ENCODE measurements around the gene VASN.

Gene VASN

GRCh38 chr16:4372578-4373355 lies 1.1 kb downstream of the VASN start:
- DNase-seq (ENCODE audit: low read depth, low spot score), result no peak

GRCh38 chr16:4373356-4373908 lies 1.8 kb downstream of the VASN start:
- no peak for DNase-seq (ENCODE audit: low read depth, low spot score)

DNA sequence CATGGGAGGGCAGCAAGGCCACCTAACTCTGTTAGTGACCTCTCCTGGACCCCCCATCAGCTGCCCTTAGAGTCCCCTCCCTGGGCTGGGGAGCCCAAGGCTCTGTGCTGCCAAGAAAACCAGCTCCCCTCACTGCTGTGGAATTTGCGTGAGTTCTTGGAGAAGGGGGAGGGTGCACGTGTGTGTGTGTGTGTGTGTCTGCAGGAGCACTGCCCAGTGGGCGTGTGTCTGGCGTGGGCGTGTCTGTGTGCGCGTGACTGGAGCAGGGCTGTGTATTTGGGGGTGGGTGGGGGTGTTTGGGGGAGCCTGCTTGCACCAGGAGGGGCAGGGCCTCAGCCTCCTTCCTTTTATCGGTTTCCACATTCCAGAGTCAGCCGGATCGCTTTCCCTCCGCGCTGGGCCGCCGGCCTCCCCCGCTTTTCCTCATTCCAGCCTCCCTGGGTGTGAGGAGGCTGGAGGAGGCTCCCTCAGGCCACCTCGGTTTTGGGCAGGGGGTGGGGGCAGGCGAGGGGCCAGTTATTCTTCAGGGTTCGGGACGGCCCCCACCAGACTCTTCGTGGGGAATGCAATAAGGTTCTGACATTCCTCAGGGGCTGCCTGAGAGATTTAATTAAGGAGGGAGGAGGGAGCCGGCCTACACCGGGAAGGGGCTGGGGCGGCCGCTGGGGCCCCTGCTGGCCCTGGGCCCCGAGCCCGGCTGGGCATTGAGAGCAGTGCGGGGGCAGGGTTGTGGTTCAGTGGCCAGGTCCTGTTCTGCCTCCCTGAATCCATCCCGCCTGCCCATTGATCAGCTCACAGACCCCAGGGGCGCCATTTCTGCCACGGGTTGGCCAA lies 2.5 kb downstream of the VASN start:
- no peak for DNase-seq (ENCODE audit: low read depth, low spot score)

- DNase-seq (ENCODE audit: low read depth, low spot score), result no peak
Observed at GRCh38 chr16:4375717-4376116, 4.1 kb downstream of the VASN start.

DNA sequence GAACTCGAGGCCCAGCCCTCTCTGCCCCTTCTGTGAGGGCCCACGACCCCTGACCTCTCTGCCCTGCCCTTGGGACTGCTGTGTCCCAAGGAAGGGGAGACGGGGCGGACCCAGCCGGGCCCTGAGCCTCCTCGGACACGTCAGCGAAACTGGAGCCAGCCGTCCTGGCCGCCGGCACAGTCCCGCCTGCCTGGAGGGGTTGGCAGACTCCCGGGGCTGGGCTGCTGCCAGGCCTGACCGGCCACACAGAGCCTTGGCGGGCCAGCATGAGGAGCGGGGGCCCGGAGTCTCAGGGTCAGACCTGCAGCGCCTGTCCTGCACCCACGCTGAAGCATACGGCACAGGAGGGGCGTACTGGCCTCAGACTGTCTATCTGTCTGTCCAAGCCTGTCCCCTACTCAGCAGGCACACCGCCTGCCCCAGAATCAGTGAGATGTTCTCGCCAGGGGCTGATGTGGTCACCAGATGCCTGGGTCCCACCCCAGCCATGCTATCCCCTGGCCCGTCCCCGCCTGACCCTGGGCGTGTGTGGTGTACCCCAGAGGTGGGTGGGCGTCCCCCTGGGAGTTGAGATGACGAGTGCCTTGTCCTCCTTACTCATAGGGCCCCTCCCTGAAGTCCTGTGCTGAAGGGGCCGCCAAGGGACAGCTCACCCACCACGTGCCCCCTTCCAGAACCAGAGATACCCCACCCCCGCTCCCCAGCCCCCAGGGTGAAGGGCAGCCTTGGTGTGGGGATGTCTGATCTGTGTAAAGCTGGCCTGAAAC lies 4.7 kb downstream of the VASN start:
- DNase-seq (ENCODE audit: low read depth, low spot score), result no peak

GRCh38 chr16:4376893-4377572 lies 5.4 kb downstream of the VASN start:
- no peak for DNase-seq (ENCODE audit: low read depth, low spot score)

DNA sequence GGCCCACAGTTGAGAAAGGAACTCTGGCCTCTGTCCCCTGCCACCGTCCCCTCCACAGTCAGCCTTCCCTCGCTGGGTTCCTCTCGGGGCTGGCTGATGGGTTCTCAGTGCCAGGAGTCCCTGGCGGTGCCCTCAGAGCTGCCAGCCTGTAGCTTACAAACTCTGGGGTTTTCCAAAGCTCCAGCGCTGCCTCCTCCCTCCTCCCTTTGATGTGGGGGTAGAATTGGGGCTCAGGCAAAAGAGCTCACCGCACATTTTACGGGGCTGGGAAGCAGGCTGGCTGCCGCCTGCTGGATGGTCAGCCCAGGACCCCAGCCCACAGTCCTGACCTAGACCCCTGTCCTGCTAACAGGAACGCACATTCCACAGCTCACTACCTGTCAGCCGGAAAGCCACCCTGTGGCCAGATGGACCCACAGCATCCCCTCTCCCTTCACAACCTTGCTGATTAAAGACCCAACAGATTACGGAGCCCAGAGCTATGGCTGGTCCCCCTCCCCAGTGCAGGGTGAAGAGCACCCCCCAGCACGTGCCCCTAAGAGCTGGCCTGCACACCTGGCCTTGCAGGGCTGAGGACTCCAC lies 6.0 kb downstream of the VASN start:
- no peak for DNase-seq (ENCODE audit: low read depth, low spot score)

DNA sequence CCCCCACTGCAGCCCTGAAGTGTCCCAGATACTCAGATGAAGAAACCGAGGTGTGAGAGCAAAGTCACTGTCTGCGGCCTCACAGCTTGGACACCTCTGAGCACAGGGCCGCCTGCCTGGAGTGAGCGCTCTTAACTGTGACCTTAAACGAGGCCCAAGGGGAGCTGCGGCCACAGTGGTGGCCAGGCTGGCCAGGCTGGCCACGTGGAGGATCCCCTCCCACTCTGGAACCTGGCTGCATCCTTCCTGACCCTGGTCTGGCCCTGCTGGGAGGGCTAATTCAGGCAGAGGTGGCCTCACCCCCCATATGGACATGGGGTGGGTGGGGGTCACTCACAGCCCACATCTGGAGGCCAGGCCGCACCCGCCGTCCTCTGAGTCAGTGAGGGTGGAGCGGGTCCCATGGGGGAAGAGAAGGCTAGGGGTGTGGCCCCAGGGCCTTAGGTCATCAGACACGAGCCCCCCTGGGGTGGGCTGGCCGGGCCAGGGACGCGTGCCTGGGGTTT lies 6.6 kb downstream of the VASN start:
- DNase-seq (ENCODE audit: low read depth, low spot score), result no peak

DNA sequence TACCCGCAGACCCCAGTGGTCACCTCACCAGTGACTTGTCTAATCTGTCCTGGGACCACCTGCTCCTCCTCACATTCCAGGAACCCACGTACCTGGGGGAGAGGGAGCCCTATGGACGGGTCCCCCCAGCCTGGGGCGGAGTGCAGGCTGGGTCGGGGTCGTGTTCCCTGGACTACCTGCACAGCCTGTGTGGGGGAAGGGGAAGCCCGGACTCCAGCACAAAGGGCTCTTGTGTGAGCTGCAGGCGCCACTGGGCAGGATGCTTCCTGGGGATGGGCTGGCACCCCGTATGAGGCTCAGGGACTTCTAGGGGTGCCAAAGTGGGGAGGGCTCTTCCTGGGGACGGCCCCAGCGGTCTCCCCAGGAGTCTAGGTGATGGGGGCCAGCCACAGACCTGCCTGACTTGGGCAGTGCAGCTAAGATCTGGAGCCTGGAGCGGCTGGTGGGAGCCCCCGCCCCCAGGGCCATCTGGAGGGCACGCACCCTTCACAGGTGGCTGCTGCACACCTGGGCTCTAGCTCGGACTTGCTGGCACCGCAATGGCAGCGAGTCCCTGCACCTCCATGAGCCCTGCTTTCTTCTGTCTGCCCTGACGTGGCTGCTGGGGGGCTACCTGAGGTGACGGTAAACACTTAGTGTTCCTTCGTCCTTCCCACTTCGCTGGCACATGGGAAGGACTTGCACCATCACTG lies 7.5 kb downstream of the VASN start:
- DNase-seq (ENCODE audit: low read depth, low spot score), result no peak

- DNase-seq (ENCODE audit: low read depth, low spot score), result no peak
Observed at GRCh38 chr16:4380119-4381063, 8.7 kb downstream of the VASN start.

DNA sequence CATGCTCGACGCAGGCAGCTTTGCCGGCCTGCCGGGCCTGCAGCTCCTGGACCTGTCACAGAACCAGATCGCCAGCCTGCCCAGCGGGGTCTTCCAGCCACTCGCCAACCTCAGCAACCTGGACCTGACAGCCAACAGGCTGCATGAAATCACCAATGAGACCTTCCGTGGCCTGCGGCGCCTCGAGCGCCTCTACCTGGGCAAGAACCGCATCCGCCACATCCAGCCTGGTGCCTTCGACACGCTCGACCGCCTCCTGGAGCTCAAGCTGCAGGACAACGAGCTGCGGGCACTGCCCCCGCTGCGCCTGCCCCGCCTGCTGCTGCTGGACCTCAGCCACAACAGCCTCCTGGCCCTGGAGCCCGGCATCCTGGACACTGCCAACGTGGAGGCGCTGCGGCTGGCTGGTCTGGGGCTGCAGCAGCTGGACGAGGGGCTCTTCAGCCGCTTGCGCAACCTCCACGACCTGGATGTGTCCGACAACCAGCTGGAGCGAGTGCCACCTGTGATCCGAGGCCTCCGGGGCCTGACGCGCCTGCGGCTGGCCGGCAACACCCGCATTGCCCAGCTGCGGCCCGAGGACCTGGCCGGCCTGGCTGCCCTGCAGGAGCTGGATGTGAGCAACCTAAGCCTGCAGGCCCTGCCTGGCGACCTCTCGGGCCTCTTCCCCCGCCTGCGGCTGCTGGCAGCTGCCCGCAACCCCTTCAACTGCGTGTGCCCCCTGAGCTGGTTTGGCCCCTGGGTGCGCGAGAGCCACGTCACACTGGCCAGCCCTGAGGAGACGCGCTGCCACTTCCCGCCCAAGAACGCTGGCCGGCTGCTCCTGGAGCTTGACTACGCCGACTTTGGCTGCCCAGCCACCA lies 9.7 kb downstream of the VASN start:
- no peak for DNase-seq (ENCODE audit: low read depth, low spot score)

DNA sequence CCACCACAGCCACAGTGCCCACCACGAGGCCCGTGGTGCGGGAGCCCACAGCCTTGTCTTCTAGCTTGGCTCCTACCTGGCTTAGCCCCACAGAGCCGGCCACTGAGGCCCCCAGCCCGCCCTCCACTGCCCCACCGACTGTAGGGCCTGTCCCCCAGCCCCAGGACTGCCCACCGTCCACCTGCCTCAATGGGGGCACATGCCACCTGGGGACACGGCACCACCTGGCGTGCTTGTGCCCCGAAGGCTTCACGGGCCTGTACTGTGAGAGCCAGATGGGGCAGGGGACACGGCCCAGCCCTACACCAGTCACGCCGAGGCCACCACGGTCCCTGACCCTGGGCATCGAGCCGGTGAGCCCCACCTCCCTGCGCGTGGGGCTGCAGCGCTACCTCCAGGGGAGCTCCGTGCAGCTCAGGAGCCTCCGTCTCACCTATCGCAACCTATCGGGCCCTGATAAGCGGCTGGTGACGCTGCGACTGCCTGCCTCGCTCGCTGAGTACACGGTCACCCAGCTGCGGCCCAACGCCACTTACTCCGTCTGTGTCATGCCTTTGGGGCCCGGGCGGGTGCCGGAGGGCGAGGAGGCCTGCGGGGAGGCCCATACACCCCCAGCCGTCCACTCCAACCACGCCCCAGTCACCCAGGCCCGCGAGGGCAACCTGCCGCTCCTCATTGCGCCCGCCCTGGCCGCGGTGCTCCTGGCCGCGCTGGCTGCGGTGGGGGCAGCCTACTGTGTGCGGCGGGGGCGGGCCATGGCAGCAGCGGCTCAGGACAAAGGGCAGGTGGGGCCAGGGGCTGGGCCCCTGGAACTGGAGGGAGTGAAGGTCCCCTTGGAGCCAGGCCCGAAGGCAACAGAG lies 10.5 kb downstream of the VASN start:
- DNase-seq (ENCODE audit: low read depth, low spot score), result no peak

- DNase-seq (ENCODE audit: low read depth, low spot score), result no peak
Observed at GRCh38 chr16:4382795-4383357, 11.2 kb downstream of the VASN start.

DNA sequence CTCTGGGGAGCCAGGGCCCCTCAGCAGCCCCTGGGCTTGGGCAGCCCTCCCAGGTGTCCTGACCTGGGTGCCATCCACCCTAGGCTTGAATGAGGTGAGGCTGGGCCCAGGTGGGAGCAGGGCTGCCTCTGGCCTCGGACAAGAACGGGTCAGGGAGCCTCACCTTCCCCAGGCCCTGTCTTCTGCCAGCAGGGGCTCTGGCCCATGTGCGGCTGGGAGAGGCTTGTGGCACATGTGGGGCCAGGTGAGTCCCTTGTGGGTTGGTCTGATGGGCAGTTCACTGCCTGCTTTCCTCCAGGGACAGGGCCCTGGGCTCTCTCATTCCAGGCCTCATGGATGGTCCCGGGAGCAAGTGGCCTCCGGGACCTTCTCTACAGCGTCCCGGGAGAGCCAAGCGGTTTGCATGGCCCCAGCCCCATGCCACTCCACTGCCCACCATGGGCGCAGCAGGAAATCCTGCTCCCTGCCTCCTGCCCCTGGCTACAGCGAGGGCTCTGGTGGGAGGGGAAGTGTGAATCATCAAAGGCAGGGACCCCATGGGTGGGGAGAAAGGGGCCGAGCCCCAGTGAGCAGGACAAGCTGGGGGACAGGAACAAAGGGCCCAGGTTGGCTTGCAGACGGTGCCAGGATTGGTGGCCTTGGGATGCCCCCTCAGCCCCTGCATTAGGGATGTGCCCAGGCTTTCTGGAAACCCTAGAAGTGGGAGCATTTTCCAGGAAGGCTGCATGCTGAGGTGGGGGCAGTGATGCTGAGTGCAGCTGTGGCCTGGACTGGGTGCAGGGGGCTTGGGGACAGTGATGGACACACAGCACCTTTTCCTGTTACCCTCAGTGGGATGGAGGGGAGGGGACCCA lies 12.2 kb downstream of the VASN start:
- no peak for DNase-seq (ENCODE audit: low read depth, low spot score)

GRCh38 chr16:4384509-4384942 lies 12.9 kb downstream of the VASN start:
- DNase-seq (ENCODE audit: low read depth, low spot score), result no peak

All from brain pericyte (primary cell).